ENCODE data around the gene PIP5K1C. TPM values are rescaled to one million over a fixed set of nuclear protein-coding genes. Genes with fewer than 3 reads are reported as not detected.

Gene PIP5K1C
- total RNA-seq, 1 donor from 2014 or later, result 11.7 TPM

DNA sequence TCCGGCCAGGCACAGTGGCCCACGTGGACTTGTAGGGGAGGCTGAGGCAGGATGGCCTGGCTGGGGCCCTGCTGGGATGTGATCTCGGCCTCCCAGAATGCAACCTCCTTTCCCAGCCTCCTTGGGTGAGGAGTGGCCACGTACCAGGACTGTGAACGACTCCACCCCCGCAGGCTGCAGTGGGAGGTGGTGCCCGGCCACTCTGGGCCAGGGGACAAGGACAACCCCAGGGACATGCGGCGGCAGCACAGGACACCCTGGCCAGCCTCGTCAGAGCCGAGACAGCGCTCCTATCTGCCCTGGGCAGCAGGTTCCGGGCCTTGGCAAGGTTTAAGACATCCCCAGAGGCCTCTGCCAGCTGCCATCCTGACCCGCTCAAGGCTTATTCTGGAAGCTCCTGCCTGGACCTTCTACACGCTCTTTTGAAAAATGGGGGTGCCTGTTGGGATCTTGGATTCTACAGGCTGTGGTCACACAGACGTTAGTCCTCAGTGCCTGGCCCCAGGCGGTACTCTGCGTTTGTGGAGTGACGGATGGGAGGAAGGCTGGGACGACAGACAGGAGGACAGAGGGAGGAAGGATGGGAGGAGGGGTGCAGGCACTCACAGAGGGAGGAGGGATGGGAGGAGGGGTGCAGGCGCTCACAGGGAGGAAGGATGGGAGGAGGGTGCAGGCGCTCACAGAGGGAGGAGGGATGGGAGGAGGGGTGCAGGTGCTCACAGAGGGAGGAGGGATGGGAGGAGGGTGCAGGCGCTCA, 53.8 kb downstream of the PIP5K1C start:
- no peak overlapping the region for H3K4me3 ChIP-seq (ENCODE audit: low read depth, low read length)
- TF ChIP-seq, protein P1, sequence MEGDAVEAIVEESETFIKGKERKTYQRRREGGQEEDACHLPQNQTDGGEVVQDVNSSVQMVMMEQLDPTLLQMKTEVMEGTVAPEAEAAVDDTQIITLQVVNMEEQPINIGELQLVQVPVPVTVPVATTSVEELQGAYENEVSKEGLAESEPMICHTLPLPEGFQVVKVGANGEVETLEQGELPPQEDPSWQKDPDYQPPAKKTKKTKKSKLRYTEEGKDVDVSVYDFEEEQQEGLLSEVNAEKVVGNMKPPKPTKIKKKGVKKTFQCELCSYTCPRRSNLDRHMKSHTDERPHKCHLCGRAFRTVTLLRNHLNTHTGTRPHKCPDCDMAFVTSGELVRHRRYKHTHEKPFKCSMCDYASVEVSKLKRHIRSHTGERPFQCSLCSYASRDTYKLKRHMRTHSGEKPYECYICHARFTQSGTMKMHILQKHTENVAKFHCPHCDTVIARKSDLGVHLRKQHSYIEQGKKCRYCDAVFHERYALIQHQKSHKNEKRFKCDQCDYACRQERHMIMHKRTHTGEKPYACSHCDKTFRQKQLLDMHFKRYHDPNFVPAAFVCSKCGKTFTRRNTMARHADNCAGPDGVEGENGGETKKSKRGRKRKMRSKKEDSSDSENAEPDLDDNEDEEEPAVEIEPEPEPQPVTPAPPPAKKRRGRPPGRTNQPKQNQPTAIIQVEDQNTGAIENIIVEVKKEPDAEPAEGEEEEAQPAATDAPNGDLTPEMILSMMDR (conservative IDR thresholded peaks at IDR 0.05; ENCODE audit: low read depth, low read length), result no peak
- DNase-seq (ENCODE audit: low read depth), result no peak

- H3K4me3 ChIP-seq (ENCODE audit: low read depth, low read length), result no peak overlapping the region
- DNase-seq (ENCODE audit: low read depth), result no peak
- TF ChIP-seq, protein P1 (conservative IDR thresholded peaks at IDR 0.05; ENCODE audit: low read depth, low read length), result no peak
Observed at GRCh38 chr19:3645726-3646125, 54.5 kb downstream of the PIP5K1C start.

GRCh38 chr19:3645067-3645396, 55.2 kb downstream of the PIP5K1C start:
- TF ChIP-seq, protein P1 (conservative IDR thresholded peaks at IDR 0.05; ENCODE audit: low read depth, low read length), result no peak
- no peak overlapping the region for H3K4me3 ChIP-seq (ENCODE audit: low read depth, low read length)
- no peak for DNase-seq (ENCODE audit: low read depth)

- TF ChIP-seq, protein P1 (conservative IDR thresholded peaks at IDR 0.05; ENCODE audit: low read depth, low read length), result no peak
Observed at GRCh38 chr19:3644351-3645066, 55.8 kb downstream of the PIP5K1C start.

DNA sequence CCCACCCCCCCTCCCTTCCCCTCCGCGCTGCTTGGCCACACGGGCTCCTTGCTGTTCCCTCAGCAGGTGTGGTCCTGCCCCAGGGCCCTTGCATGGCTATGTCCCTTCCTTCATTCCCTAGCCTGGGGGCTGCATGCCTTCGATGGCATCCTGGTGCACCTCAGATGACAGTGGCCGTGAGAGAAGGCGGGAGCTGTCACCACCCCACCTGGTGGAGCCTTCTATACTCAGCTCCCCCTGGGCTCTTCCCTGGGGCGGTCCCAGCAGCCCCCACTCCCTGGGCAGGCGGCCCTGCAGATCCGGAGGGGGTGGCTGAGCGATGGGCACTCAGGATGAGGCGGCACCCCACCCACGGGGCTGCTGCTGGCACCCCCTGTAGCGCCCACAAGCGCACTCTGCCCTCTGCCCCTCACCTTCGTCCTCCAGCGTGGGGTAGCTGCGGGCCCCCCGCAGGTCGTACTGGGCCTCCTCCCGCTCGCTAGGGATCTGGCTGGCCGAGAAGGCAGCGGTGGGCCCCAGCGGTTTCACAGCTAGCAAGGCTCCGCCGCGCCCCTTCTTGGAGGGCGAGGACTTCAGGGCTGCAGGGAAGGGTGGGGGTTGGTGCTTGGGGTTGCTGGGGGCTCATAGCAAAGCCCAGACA, 56.5 kb downstream of the PIP5K1C start:
- H3K4me3 ChIP-seq (ENCODE audit: low read depth, low read length), result no peak overlapping the region
- DNase-seq (ENCODE audit: low read depth), result no peak
- TF ChIP-seq, protein P1 (conservative IDR thresholded peaks at IDR 0.05; ENCODE audit: low read depth, low read length), result no peak

More at GRCh38 chr19:3644351-3645066, 55.8 kb downstream of the PIP5K1C start:
- no peak for DNase-seq (ENCODE audit: low read depth)
- no peak overlapping the region for H3K4me3 ChIP-seq (ENCODE audit: low read depth, low read length)

DNA sequence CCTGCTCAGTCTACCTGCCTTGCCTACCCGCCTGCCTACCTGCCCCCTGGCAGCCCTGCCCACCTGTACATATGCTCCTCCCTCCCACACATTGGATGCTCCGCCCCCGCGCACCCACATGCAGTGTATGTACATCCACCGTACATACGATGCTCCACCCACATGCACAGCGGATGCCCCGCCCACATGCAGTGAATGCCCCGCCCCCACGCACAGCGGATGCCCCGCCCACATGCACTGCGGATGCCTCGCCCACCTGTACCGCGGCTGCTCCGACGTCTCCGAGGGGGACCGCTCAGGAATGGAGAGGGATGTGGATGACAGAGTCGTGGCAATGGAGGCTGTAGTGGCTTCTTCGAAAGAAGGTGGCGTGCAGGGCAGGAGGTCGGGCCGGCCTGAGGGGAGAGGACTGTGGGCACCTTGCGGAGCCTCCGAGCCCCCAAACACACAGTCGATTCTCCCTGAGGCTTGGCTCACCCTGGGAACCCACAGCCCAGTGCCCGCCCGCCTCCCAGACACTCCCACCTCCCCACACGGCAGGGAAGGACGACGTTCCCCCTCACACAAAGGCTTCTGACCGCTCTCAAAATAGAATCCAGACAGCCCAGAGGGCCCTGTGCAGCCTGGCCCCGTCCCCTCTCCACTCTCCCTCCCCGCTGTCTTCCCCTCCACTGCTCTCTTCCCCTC, 57.1 kb downstream of the PIP5K1C start:
- TF ChIP-seq, protein P1 (conservative IDR thresholded peaks at IDR 0.05; ENCODE audit: low read depth, low read length), result no peak

More for the DNA sequence above, 57.1 kb downstream of the PIP5K1C start:
- no peak for DNase-seq (ENCODE audit: low read depth)
- no peak overlapping the region for H3K4me3 ChIP-seq (ENCODE audit: low read depth, low read length)

Data from epithelial cell of proximal tubule (primary cell).